HCT116 (cell line): ENCODE results near the gene STK11. TPM values are rescaled to one million over a fixed set of nuclear protein-coding genes. Genes with fewer than 3 reads are reported as not detected.

Source experiments
- ATAC-seq: fragments of 200-7000 bp; cut with Tn5 transposase; 2 replicates; pipeline ENCODE4 v1.9.1; 2020; ENCODE audit warnings: mild to moderate bottlenecking, moderate library complexity
- BruUV-seq: library from RNA; stranded (reverse); fragments of 400-500 nt; replicated peaks from 2 replicates; lab custom pipeline; 2021; lab: Mats Ljungman, UMichigan
- CTCF ChIA-PET: fragments of 300-600 bp; sonication (Branson Sonifier 250); formaldehyde crosslinking; loops from one replicate; lab custom pipeline; 2021; ENCODE audit warnings: antibody characterized with exemption; lab: Charles Lee
- POLR2A ChIA-PET: fragments of 300-600, 350-600 bp; sonication (Branson Sonifier 250); formaldehyde crosslinking; loops from one replicate; lab custom pipeline; 2021; ENCODE audit warnings: antibody characterized with exemption; lab: Charles Lee
- RAD21 ChIA-PET, 2 experiments: fragments of 300-600 bp; sonication (Branson Sonifier 250); formaldehyde crosslinking; loops; one replicate each; lab custom pipeline; 2023; ENCODE audit warnings: low total read pairs in 2 of 2; ENCODE audit not compliant: uncharacterized antibody in 2 of 2, unreplicated experiment in 2 of 2, low non-redundant PET in 1 of 2; lab: Charles Lee
- DNase-seq: peaks from one replicate; pipeline ENCODE4 v3.0.0-alpha.2; 2010; ENCODE audit warnings: low read depth, low spot score
- H2AFZ ChIP-seq: fragments of 200-600 bp; shearing (Covaris generic), sonication (generic); 2 replicates; pipeline ENCODE4 v1.6.1; 2017; ENCODE audit warnings: low read depth, mixed run types, mixed read lengths, antibody characterized with exemption, low read length; ENCODE audit not compliant: poor library complexity, severe bottlenecking
- H3K27ac ChIP-seq: 2 replicates; pipeline ENCODE4 v1.5.1; 2012; ENCODE audit warnings: low read depth, low read length
- H3K27me3 ChIP-seq: fragments of 200-600 bp; sonication (generic); 2 replicates; pipeline ENCODE4 v1.6.1; 2016; ENCODE audit warnings: mixed run types, low read length, mixed read lengths; ENCODE audit not compliant: insufficient read depth
- H3K36me3 ChIP-seq, 2 experiments: fragments of 200-500 bp in 1 of 2; fragments of 200-600 bp in 1 of 2; sonication (Bioruptor generic) in 1 of 2; sonication (generic) in 1 of 2; 2 replicates each; pipeline versions ENCODE4 v1.5.1 to v1.6.1; 2014 to 2016; ENCODE audit warnings: low read length in 2 of 2, inconsistent platforms in 1 of 2, mixed read lengths in 1 of 2, mixed run types in 1 of 2; ENCODE audit not compliant: insufficient read depth in 2 of 2, control insufficient read depth in 1 of 2
- H3K4me1 ChIP-seq, 2 experiments: fragments of 200-600 bp in 1 of 2; sonication (generic) in 1 of 2; 2 replicates each; pipeline versions ENCODE4 v1.5.1 to v1.6.1; 2012 to 2017; ENCODE audit warnings: low read length in 2 of 2, inconsistent platforms in 1 of 2, mild to moderate bottlenecking in 1 of 2, mixed read lengths in 1 of 2, mixed run types in 1 of 2, moderate library complexity in 1 of 2; ENCODE audit not compliant: insufficient read depth in 2 of 2, control insufficient read depth in 1 of 2
- H3K4me2 ChIP-seq: fragments of 200-600 bp; sonication (generic); 2 replicates; pipeline ENCODE4 v1.6.1; 2017; ENCODE audit warnings: mixed run types, low read length, mixed read lengths
- H3K4me3 ChIP-seq, 2 experiments: fragments of 200-600 bp in 1 of 2; sonication (generic) in 1 of 2; replicated peaks in 1 of 2; 2 replicates each; pipeline ENCODE4 v1.5.1; 2011 to 2016; ENCODE audit warnings: low read length in 2 of 2, control low read depth in 1 of 2, low read depth in 1 of 2, mild to moderate bottlenecking in 1 of 2, mixed read lengths in 1 of 2, mixed run types in 1 of 2
- H3K79me2 ChIP-seq: fragments of 200-600 bp; sonication (generic); 2 replicates; pipeline ENCODE4 v1.6.1; 2017; ENCODE audit warnings: mild to moderate bottlenecking, mixed run types, low read length, moderate library complexity, mixed read lengths; ENCODE audit not compliant: insufficient read depth
- H3K9ac ChIP-seq: fragments of 200-600 bp; sonication (generic); 2 replicates; pipeline ENCODE4 v1.6.1; 2016; ENCODE audit warnings: low read length, mixed read lengths
- H3K9me2 ChIP-seq: fragments of 200-600 bp; sonication (generic), shearing (Covaris generic); 2 replicates; pipeline ENCODE4 v1.6.1; 2017; ENCODE audit warnings: mixed run types, mild to moderate bottlenecking, moderate library complexity; ENCODE audit not compliant: insufficient read depth
- H3K9me3 ChIP-seq, 2 experiments: fragments of 200-500 bp in 1 of 2; fragments of 200-600 bp in 1 of 2; sonication (Bioruptor generic) in 1 of 2; sonication (generic) in 1 of 2; 2 replicates each; pipeline ENCODE4 v1.6.1; 2014 to 2017; ENCODE audit warnings: low read length in 2 of 2, mixed read lengths in 2 of 2, inconsistent platforms in 1 of 2, low read depth in 1 of 2, mild to moderate bottlenecking in 1 of 2, mixed run types in 1 of 2, moderate library complexity in 1 of 2; ENCODE audit not compliant: control insufficient read depth in 1 of 2, insufficient read depth in 1 of 2
- H4K20me1 ChIP-seq: fragments of 200-600 bp; sonication (generic), shearing (Covaris generic); 2 replicates; pipeline ENCODE4 v1.6.1; 2017; ENCODE audit warnings: mixed run types, mild to moderate bottlenecking, moderate library complexity; ENCODE audit not compliant: insufficient read depth
- CBX3 ChIP-seq: IDR thresholded peaks from 2 replicates; pipeline ENCODE4 v1.6.1; 2012; ENCODE audit warnings: low read depth
- EGR1 ChIP-seq: IDR thresholded peaks from 2 replicates; pipeline ENCODE4 v1.6.1; 2012; ENCODE audit warnings: low read depth
- FOSL1 ChIP-seq: IDR thresholded peaks from 2 replicates; pipeline ENCODE4 v1.6.1; 2012; ENCODE audit warnings: low read depth
- JUND ChIP-seq: IDR thresholded peaks from 2 replicates; pipeline ENCODE4 v1.6.1; 2012
- POLR2AphosphoS5 ChIP-seq: IDR thresholded peaks from 2 replicates; pipeline ENCODE4 v1.6.1; 2011; ENCODE audit warnings: mild to moderate bottlenecking, low read depth, low read length, moderate library complexity
- RAD21 ChIP-seq: IDR thresholded peaks from 2 replicates; pipeline ENCODE4 v1.6.1; 2012; ENCODE audit warnings: low read depth, mild to moderate bottlenecking
- SIN3A ChIP-seq: IDR thresholded peaks from 2 replicates; pipeline ENCODE4 v1.6.1; 2012; ENCODE audit warnings: low read depth
- YY1 ChIP-seq: IDR thresholded peaks from 2 replicates; pipeline ENCODE4 v1.6.1; 2011; ENCODE audit warnings: low read length, low read depth, moderate library complexity, mild to moderate bottlenecking; ENCODE audit not compliant: insufficient replicate concordance; ENCODE audit errors: extremely low read depth
- intact Hi-C: fragments of 100-400 bp; cut with micrococcal nuclease; formaldehyde crosslinking; loops from 2 replicates; pipeline ENCODE4 v1.10.0; 2022
- total RNA-seq: library from RNA; stranded (reverse); gene quantifications from one replicate; pipeline ENCODE4 v1.2.1, GENCODE V29; 2021; ENCODE audit not compliant: unreplicated experiment
- TF ChIP-seq, protein P1 (sequence below): IDR thresholded peaks from 2 replicates; pipeline ENCODE4 v1.6.1; 2011; ENCODE audit warnings: mild to moderate bottlenecking, low read length, moderate library complexity; ENCODE audit not compliant: insufficient replicate concordance; ENCODE audit errors: extremely low read depth
- TF ChIP-seq, protein P2 (sequence below): IDR thresholded peaks from 2 replicates; pipeline ENCODE4 v1.6.1; 2012
- TF ChIP-seq, protein P3 (sequence below): IDR thresholded peaks from 2 replicates; pipeline ENCODE4 v1.6.1; 2012; ENCODE audit warnings: low read depth
- TF ChIP-seq, protein P4 (sequence below): IDR thresholded peaks from 2 replicates; pipeline ENCODE4 v1.6.1; 2012
- TF ChIP-seq, protein P5 (sequence below), 3 experiments: fragments of 200-600 bp in 1 of 3; sonication (generic) in 1 of 3; IDR thresholded peaks in 2 of 3; conservative IDR thresholded peaks in 1 of 3; 2 replicates each; pipeline ENCODE4 v1.5.1; 2012 to 2017; ENCODE audit warnings: low read depth in 2 of 3, low read length in 2 of 3, antibody characterized with exemption in 1 of 3, borderline replicate concordance in 1 of 3, control low read depth in 1 of 3, mild to moderate bottlenecking in 1 of 3, mixed read lengths in 1 of 3, mixed run types in 1 of 3, moderate library complexity in 1 of 3; ENCODE audit not compliant: insufficient read depth in 1 of 3

Gene STK11
- total RNA-seq, 1 experiment from 2014 or later: 86.9 TPM

DNA sequence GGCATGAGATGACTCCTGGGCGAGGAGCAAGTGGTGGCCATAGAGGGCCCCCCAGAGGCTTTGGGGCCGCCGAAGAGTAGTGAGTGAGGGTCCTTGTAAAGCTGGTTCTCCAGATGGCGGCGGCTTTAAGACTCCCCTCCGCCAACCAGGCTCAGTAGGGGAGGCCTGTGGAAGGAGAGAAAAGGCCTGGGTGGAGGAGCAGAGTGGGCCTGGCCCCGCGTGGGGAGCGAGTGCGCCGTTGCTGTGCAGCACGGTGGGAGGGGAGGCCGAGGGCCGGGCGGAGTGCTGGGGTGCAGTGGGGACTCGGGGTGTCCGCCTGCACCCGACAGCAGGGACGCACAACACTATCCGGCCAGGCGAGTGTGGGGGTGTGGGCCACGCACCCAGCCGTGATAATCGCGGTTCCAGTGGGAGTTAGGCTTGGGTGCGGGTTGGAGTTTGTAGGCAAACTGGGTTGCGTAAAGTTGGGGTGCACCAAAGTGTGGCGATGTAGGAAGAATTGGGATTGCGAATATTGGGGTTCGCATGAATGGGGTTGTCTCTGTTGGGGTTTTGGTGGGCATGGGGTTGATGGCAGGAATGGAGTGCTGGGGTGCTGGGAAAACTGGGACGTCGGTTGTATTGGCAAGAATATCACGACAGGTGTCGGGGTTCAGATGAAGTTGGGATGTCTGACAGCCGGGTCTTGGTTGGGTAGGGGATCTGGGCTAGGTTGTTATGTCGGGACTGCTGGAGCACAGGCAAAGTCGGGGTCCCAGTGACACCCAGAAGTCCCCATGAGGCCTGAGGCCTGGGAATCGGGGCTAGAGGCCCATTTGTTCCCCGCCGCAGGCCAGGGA, 62.9 kb downstream of the STK11 start:
- Histone ChIP-seq H3K9ac (peak overlapping the region; percentile 98), H3K9me2 (no peaks in the 10 kb centered on the region), H3K79me2 (peaks cover 39% of the 10 kb centered on the region), H3K27me3 (no peaks in the 10 kb centered on the region), H3K36me3 (peaks cover 21 to 26% of the 10 kb centered on the region in 2 experiments; a peak in 3 of 4 replicates), H3K4me3 (peak overlapping the region; percentile 13 to 85; a peak in 2 of 4 replicates), H2AFZ (no peak overlapping the region), H3K9me3 (no peaks in the 10 kb centered on the region), H3K27ac (peak overlapping the region; percentile 49), H4K20me1 (no peaks in the 10 kb centered on the region), H3K4me2 (peak overlapping the region; percentile 100), H3K4me1 (peaks cover 40 to 81% of the 10 kb centered on the region in 2 experiments)
- no peak for TF ChIP-seq RAD21
- TF ChIP-seq YY1: no peak
- TF ChIP-seq JUND: no peak
- TF ChIP-seq EGR1: no peak
- TF ChIP-seq SIN3A: no peak
- TF ChIP-seq, protein P1, sequence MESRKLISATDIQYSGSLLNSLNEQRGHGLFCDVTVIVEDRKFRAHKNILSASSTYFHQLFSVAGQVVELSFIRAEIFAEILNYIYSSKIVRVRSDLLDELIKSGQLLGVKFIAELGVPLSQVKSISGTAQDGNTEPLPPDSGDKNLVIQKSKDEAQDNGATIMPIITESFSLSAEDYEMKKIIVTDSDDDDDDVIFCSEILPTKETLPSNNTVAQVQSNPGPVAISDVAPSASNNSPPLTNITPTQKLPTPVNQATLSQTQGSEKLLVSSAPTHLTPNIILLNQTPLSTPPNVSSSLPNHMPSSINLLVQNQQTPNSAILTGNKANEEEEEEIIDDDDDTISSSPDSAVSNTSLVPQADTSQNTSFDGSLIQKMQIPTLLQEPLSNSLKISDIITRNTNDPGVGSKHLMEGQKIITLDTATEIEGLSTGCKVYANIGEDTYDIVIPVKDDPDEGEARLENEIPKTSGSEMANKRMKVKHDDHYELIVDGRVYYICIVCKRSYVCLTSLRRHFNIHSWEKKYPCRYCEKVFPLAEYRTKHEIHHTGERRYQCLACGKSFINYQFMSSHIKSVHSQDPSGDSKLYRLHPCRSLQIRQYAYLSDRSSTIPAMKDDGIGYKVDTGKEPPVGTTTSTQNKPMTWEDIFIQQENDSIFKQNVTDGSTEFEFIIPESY: no peak
- no peak for TF ChIP-seq FOSL1
- no peak for TF ChIP-seq CBX3
- TF ChIP-seq, protein P2, sequence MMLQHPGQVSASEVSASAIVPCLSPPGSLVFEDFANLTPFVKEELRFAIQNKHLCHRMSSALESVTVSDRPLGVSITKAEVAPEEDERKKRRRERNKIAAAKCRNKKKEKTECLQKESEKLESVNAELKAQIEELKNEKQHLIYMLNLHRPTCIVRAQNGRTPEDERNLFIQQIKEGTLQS: no peak
- TF ChIP-seq, protein P3, sequence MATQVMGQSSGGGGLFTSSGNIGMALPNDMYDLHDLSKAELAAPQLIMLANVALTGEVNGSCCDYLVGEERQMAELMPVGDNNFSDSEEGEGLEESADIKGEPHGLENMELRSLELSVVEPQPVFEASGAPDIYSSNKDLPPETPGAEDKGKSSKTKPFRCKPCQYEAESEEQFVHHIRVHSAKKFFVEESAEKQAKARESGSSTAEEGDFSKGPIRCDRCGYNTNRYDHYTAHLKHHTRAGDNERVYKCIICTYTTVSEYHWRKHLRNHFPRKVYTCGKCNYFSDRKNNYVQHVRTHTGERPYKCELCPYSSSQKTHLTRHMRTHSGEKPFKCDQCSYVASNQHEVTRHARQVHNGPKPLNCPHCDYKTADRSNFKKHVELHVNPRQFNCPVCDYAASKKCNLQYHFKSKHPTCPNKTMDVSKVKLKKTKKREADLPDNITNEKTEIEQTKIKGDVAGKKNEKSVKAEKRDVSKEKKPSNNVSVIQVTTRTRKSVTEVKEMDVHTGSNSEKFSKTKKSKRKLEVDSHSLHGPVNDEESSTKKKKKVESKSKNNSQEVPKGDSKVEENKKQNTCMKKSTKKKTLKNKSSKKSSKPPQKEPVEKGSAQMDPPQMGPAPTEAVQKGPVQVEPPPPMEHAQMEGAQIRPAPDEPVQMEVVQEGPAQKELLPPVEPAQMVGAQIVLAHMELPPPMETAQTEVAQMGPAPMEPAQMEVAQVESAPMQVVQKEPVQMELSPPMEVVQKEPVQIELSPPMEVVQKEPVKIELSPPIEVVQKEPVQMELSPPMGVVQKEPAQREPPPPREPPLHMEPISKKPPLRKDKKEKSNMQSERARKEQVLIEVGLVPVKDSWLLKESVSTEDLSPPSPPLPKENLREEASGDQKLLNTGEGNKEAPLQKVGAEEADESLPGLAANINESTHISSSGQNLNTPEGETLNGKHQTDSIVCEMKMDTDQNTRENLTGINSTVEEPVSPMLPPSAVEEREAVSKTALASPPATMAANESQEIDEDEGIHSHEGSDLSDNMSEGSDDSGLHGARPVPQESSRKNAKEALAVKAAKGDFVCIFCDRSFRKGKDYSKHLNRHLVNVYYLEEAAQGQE: no peak
- TF ChIP-seq, protein P4, sequence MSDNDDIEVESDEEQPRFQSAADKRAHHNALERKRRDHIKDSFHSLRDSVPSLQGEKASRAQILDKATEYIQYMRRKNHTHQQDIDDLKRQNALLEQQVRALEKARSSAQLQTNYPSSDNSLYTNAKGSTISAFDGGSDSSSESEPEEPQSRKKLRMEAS: no peak
- TF ChIP-seq POLR2AphosphoS5: no peak
- TF ChIP-seq, protein P5, sequence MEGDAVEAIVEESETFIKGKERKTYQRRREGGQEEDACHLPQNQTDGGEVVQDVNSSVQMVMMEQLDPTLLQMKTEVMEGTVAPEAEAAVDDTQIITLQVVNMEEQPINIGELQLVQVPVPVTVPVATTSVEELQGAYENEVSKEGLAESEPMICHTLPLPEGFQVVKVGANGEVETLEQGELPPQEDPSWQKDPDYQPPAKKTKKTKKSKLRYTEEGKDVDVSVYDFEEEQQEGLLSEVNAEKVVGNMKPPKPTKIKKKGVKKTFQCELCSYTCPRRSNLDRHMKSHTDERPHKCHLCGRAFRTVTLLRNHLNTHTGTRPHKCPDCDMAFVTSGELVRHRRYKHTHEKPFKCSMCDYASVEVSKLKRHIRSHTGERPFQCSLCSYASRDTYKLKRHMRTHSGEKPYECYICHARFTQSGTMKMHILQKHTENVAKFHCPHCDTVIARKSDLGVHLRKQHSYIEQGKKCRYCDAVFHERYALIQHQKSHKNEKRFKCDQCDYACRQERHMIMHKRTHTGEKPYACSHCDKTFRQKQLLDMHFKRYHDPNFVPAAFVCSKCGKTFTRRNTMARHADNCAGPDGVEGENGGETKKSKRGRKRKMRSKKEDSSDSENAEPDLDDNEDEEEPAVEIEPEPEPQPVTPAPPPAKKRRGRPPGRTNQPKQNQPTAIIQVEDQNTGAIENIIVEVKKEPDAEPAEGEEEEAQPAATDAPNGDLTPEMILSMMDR (IDR thresholded peaks at IDR 0.05 in 2 of 3, conservative IDR thresholded peaks at IDR 0.05 in 1 of 3; ENCODE audit: borderline replicate concordance in 1 of 3, insufficient read depth in 1 of 3, low read depth in 2 of 3, low read length in 2 of 3): no peak
- CTCF ChIA-PET: interaction anchor here (1.0 to 6.5 kb wide), 4 partner anchors 13 to 187 kb away, joined by 3 to 325 read pairs (median 3); no protein-coding TSS in a partner anchor
- no TSS peak for BruUV-seq
- ATAC-seq: no peak
- RAD21 ChIA-PET: interaction anchor here (0.6 to 1.4 kb wide), 5 partner anchors 15 to 242 kb away, joined by 3 to 16 read pairs (median 4); partner anchors contain the start of gene CNN2 (in 1 of the 2)
- intact Hi-C loops: no loop called here
- DNase-seq: no peak
- POLR2A ChIA-PET: interaction anchor here (0.6 to 1.7 kb wide), 45 partner anchors 9 to 636 kb away, joined by 3 to 139 read pairs (median 5); partner anchors contain the start of genes ABCA7, ATP5F1D, CBARP and CNN2
